Activated CD8-positive, alpha-beta memory T cell treated with anti-CD3 and anti-CD28 coated beads for 24 hours (primary cell): ENCODE measurements around the gene RPL29.

ENCODE experiments used
- DNase-seq: peaks from one replicate; pipeline ENCODE4 v3.0.0-alpha.2; 2020

Gene RPL29

DNA sequence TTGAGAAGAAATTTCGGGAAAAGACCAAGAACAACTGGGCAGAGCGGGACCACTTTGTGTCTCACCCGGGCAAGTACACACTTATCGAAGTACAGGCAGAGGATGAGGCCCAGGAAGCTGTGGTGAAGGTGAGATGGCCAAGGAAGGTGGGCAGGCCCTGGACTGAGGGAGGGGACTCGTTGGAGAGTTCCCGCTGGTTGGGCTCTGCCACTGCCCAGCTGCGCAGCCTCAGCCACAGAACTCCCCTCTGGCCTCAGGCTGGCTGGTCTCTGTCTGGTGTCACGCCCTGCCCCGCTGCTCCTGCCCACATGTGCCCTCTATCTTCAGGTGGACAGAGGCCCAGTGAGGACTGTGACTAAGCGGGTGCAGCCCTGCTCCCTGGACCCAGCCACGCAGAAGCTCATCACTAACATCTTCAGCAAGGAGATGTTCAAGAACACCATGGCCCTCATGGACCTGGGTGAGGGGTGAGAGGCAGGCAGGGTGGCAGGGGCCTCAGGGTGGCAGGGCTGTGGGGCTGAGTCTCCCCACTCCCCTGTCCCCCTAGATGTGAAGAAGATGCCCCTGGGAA, 51.2 kb downstream of the RPL29 start:
- no peak for DNase-seq
